SKM-1 (cell line): ENCODE results near the gene CCRL2.
"Not testable (repeated sequence)": the region's sequence is repeated elsewhere in the genome, so short reads cannot be mapped to it uniquely, and the experiment has no call there.

ENCODE experiments used
- DNase-seq: peaks from one replicate; lab custom pipeline; 2025; ENCODE audit not compliant: unreplicated experiment; lab: John Stamatoyannopoulos, UW

CCRL2 gene

DNA sequence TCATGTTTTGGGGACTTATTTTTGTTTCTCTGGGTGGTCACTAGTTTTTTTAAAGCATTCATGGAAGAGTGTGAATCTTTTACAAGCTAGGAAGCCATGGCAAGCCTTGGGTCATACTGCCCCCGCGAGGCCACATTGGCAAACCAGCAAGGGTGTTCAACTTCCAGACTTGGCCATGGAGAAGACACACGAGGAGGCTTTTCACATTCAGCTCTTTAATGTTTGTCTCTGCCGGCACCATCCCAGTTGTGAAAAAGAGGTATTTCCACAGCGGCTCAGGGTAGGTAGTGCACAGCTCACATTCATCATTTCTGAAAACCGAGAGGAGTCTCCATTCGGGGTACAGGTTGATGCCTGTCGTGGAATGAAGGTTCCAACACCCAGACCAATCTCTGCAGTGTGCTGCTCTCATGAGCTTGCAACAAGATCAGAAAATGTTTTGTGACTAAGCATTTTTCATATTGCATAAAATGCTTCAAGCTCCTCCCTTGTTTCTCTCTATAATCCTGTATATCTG is 28.6 kb upstream of the CCRL2 start:
- peak; percentile 77 for DNase-seq

DNA sequence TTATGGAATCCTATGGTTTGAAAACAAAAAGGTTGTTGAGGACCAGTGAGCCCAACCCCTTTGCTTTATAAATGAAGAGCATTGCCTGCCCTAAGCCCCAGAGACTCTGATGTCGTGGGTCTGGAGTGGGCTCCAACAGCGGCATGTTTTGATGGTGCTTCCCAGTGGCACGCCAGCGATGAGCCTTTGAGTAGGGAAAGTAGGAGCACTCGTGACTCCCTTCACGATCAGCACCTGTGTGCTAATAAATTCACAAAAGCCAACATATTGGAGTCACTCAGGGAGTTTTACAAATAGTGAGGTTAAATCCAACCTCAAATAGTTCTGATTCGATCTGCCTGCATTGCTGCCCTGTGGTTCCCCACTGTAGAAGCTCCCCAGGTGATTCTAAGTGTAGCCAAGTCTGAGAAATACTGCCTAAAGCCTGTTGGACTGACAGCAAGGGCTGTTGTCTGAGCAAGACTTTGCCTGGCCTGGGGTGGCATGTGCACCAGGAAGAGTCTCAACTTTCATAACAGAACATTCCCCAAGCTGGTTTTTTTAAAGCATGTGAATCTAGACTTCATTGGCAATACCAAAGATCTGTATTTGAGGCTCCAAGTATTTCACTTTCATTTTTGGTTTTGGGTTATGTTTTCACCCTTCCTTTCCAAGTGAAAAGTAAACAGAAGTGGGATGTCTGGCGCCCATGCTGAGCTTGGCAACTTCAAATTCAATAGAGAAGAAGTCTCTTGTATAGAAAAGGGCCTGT is 26.4 kb upstream of the CCRL2 start:
- DNase-seq = no peak

DNA sequence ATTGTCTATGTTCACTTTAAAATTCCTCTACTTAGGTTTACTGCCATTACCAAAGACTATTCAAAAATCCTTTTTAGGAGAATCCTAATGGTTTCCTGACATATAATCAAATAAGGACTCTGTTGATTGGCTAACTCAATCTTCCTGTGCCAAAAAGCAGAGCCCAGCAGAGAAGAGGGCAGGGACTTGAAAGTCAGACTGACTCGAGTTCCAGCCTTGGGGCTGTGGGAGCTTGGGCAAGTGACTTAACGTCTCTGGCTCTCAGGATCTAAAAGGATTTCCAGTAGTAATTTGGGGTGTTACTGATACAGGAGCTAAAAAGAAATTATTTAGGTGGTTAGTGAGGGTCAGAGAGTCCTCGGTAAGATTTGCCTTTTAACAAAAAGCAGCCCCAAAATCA is 25.4 kb upstream of the CCRL2 start:
- DNase-seq = no peak

GRCh38 chr3:46383211-46383950 is 23.7 kb upstream of the CCRL2 start:
- no peak for DNase-seq

DNA sequence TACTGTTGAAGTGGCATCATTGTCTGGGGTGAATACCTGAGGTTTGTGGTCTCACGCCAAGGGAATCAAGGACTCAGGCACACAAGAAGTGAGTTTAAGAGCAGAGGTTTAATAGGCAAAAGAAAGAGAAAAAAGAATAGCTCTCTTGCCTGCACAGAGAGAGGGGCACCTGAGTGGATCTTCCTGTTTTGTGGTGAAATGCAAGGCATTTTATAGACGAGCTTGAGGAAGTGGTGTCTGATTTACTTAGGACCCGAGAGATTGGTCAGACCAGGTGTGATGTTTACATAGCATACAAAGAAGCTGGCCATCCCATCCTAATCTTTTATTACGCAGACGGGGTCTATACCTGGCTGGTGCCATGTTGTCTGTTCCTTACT is 23.1 kb upstream of the CCRL2 start:
- DNase-seq = no peak

GRCh38 chr3:46386205-46386604 is 20.9 kb upstream of the CCRL2 start:
- no peak for DNase-seq

DNA sequence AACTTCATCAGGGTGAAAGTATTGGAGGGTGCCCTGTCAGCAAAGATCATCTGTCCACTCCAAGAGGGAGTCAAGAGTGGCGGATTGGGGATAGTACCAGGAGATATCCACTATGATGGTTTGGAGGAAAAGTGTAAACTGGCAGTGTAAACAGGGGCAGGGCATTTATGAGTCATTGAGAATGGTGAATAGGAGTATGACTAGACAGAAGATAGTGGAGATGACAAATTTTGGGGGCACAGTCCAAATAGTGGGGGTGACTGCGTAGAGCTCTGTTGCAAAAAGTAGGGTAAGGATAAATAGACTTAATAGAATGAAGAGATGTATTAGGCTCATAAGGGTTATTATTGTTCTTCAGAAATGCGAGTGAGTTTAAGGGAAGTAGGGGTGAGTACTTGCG is 18.2 kb upstream of the CCRL2 start:
- DNase-seq = not testable (repeated sequence)

DNA sequence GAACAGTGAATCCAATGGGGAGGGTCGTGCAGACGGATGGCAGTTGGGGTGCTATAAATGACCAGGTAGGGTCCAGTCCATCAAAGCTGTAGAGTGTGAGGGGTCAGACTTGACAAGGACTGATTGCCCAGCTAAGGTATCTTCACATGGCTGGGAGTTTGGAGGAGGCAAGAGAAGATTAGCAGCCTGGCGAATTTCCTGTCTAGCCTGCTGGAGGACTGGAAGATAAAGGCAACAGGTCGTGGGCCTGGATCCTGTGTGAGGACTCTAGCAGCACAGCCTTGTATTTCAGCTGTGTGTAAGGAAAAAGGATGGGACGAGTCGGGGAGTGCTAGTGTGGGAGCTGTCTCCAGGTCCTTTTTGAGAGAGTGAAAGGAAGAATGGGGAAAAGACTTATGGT is 17.8 kb upstream of the CCRL2 start:
- no peak for DNase-seq

DNA sequence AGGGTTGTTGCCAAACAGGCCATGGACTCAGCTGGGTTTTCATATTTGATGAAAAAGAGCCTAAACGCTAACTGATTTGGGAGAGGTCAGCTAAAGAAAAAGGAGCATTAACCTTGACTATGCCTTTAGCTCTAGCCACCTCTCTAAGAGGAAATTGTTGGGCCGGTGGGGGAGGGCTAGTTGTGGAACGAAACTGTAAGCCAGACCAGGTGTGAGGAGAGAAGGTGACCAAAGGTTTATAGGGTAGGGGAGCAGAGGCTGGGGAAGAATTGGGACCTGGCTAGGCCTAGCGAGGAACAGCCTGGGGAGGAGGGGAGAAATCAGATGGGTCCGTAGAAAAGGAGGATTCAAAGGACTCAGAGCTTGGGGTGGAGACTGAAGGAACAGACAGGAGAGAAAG is 15.5 kb upstream of the CCRL2 start:
- DNase-seq = not testable (repeated sequence)

DNA sequence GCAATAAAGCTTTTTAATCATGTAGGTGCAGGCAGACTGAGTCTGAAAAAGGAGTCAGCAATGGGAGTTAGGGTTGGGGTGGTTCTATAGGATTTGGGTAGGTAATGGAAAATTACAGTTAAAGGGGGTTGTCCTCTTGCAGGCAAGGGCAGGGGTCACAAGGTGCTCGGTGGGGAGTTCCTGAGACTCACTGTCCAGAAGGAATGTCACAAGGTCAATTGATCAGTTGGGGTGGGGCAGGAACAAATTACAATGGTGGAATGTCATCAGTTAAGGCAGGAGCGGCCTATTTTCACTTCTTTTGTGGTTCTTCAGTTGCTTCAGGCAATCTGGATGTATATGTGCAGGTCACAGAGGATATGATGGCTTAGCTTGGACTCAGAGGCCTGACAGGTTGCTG is 14.0 kb upstream of the CCRL2 start:
- DNase-seq = no peak

GRCh38 chr3:46393554-46394434 is 13.3 kb upstream of the CCRL2 start:
- DNase-seq = peak; percentile 36

- DNase-seq = peak; percentile 80
These were observed 11.8 kb upstream of the CCRL2 start for GRCh38 chr3:46395210-46395661.

DNA sequence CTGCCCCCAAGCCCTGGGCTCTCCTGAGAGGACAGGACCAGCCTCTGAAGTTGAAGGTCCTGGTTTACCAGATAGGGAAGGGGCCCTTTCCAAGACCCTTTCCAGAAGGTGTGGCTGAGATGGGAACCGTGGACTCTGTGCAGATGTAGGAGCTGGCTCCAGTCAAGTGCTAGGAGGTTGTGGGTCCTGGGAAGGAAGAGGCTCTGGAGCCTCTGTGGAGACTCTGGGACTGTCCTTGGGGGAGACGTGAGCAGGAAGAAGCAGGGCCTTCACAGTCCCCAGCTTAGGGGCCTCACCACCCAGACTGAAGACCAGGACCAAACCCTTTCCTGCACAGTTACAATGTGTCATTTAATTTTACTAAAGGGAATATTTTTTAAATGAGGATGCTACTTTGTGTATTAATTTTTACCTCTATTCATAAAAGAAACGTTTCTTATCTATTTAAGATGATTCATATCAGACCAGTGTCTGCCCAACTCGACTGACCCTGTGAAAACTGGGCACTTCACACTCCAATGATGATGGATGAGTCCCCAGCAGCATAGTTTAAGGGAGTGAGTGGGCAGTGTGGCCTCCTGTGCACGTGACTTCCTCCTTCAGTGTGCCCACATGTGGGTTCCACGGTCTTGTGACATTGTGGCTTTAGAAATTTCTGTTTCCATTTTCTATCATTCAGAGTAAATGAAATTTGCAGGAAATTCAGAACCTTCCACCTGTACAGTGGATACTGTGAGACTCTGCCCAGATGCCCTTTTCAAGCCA is 11.1 kb upstream of the CCRL2 start:
- no peak for DNase-seq

DNA sequence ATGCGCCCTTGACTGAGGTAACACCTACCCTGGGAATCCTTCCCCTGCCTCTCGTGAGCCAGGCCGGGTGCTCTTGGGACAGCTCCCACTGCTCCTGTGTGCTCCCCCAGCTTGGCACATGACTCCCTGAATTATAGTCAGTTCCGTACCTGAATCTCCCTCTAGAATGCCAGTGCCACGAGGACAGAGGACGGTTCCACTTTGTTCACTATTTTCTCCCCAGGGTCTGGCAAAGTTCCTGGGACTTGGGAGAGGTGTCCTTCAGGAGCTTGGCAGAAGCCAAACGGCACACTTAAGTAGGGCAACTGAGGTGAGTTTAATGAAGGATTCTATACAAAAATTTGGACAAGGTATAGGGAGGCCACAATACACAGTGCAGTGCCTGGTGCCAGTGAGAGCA is 9.9 kb upstream of the CCRL2 start:
- DNase-seq = no peak

- no peak for DNase-seq
These were observed 8.7 kb upstream of the CCRL2 start for GRCh38 chr3:46398186-46398955.

- no peak for DNase-seq
These were observed 8.0 kb upstream of the CCRL2 start for GRCh38 chr3:46399098-46399497.

DNA sequence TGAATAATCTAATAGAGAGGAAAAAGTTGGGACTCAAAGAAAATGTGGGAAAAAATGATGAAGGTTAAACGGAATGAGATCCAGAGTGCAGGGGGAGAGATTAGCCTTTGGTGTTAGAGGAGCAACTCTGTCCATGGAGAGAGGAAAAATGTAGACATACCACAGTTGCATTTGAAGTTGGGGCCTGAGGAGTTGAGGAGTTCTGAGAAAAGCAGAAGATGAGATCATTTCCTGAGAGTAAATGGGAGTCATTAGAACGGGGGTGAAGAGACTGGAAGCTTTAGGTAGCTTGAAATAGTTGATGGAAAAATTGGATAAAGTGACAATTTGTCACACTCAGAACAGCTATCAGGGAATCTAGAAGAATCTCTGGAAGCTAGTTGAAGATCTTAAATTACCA is 7.5 kb upstream of the CCRL2 start:
- no peak for DNase-seq

- no peak for DNase-seq
These were observed 6.9 kb upstream of the CCRL2 start for GRCh38 chr3:46400000-46400734.

DNA sequence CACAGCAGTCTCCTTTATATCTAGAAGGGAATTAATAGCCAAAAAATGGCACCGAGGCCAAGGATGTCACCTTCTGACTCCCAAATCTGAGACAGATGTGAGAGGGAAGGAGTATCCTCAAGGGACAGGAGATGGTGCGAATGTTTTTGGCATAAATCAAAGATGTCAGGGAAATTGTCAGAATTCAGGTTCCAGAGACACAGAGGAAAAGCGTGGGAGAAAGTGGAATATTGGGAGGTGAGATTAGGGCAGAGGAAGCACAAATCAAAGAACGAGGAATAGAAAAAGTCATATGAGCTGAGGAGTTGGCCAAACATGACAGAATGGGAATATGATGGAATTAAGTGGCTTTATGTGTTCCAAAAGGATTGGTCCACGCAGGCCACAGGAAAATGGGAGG is 6.2 kb upstream of the CCRL2 start:
- DNase-seq = no peak
